Prostate gland (tissue), 2 donors: ENCODE measurements around the gene PFDN6.

ENCODE experiments used
- CTCF ChIP-seq, 4 experiments: fragments of 200-600 bp in 2 of 4; fragments of 450-650 bp in 2 of 4; sonication (generic) in 2 of 4; IDR thresholded peaks; 1 replicate in 3 of 4; 2 replicates in 1 of 4; pipeline ENCODE4 v1.5.1; 2016 to 2019; ENCODE audit warnings: antibody characterized with exemption in 4 of 4, mild to moderate bottlenecking in 2 of 4, moderate library complexity in 2 of 4
- POLR2A ChIP-seq: fragments of 450-650 bp; IDR thresholded peaks from one replicate; pipeline ENCODE4 v1.6.1; 2016; ENCODE audit warnings: antibody characterized with exemption, mild to moderate bottlenecking
- POLR2AphosphoS5 ChIP-seq: sonication (generic); formaldehyde crosslinking; IDR thresholded peaks from one replicate; pipeline ENCODE4 v1.6.1; 2017; ENCODE audit warnings: antibody characterized with exemption

GRCh38 chr6:33333666-33334065 is 44.3 kb downstream of the PFDN6 start:
- TF ChIP-seq CTCF (IDR thresholded peaks at IDR 0.05) (no peak), POLR2AphosphoS5 (no peak), POLR2A (no peak)
